ENCODE data around the gene MTA1. TPM values are rescaled to one million over a fixed set of nuclear protein-coding genes. Genes with fewer than 3 reads are reported as not detected.

The MTA1 gene
- total RNA-seq, 1 experiment from 2014 or later = 24.0 TPM

DNA sequence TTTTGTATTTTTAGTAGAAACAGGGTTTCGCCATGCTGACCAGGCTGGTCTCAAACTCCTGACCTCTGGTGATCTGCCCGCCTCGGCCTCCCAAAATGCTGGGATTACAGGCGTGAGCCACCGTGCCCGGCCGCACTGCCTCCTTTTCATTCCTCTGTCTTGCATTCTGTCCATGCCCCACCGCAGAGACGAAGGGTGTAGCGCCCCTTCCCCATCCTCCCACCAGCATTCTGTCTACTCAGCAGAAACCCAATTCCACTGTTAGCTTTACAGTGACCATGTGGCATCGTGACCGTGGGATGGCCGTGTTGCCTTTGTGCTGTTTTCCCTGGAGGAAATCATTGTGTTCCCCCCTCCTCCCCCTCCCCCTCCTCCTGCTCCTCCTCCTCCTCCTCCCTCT lies 11.0 kb upstream of the MTA1 start:
- no peak for DNase-seq (ENCODE audit: low spot score)

DNA sequence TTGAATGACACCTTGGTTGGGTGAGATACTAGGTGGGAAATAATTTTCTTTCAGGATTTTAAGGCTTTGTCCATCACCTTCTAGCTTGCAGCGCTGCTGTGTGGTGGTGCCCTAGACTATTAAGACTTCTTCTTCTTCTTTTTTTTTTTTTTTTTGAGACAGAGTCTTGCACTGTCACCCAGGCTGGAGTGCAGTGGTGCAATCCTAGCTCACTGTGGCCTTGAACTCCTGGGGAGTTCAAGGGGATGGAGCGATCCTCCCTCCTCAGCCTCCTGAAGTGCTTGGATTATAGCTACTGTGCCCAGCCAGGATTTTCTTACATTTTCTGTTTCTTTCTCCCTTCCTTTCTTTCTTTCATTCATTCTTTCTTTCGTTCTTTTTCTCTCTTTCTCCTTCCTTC lies 10.3 kb upstream of the MTA1 start:
- DNase-seq (ENCODE audit: low spot score) = no peak

- no peak for DNase-seq (ENCODE audit: low spot score)
Measured at GRCh38 chr14:105410642-105411016, 9.0 kb upstream of the MTA1 start.

- DNase-seq (ENCODE audit: low spot score) = no peak
Measured at GRCh38 chr14:105411017-105411941, 8.3 kb upstream of the MTA1 start.

GRCh38 chr14:105411985-105412770 lies 7.4 kb upstream of the MTA1 start:
- no peak for DNase-seq (ENCODE audit: low spot score)

- DNase-seq (ENCODE audit: low spot score) = no peak
Measured at GRCh38 chr14:105412771-105413543, 6.7 kb upstream of the MTA1 start.

DNA sequence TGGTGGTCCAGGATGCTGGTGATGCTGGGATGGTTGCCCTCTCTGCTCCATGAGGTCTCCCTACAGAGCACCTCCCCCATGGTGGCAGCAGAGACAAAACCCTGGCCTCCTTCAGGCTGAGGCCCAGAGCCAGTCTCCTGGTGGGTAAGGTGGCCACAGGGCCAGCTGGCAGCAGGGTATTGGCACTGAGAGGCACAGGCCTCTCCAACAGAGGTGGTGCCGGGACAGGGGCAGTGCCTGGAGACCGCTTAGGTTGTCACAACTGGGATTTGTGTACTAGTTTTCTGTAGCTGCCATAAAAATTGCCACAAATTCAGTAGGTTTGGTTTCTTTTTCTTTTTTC lies 6.1 kb upstream of the MTA1 start:
- no peak for DNase-seq (ENCODE audit: low spot score)

DNA sequence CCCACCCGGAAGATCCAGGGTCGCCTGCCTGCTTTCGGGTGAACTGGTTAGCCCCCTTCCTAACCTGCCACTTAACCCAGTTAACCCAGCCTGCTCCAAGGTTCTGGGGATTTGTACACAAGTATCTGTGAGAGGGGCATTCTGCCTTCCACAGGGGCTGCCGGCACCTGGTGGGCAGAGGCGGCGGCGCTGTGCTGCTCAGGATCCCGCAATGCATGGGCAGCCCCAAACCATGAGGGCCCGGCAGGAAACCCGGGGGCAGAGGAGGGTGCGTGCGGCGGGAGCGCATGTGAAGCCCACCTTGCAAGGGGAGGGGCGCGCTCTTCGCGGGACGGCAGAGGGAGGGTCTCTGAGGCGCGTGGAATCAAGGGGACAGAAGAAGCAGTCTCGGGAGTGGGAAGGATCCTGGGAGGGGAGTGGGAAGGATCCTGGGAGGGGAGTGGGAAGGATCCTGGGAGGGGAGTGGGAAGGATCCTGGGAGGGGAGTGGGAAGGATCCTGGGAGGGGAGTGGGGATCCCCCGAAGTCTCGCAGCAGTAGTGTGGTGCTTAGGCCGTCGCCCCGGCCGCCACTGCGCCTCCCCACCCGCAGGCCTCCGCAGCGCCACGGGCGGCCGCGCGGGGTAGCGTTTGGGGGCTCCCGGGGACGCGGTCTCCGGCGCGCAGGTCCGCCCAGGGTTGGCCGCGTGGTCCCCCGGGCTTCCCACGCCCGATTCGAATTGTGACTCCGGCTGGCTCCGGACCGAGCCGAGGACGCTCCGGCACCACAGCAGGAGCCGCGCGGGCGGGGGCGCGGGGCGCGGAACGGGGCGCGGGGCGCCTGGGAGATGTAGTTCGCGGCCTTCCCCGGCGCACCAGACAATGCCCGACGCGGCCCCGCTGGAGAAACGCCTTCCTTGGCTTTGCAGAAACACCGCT lies 4.9 kb upstream of the MTA1 start:
- no peak for DNase-seq (ENCODE audit: low spot score)

DNA sequence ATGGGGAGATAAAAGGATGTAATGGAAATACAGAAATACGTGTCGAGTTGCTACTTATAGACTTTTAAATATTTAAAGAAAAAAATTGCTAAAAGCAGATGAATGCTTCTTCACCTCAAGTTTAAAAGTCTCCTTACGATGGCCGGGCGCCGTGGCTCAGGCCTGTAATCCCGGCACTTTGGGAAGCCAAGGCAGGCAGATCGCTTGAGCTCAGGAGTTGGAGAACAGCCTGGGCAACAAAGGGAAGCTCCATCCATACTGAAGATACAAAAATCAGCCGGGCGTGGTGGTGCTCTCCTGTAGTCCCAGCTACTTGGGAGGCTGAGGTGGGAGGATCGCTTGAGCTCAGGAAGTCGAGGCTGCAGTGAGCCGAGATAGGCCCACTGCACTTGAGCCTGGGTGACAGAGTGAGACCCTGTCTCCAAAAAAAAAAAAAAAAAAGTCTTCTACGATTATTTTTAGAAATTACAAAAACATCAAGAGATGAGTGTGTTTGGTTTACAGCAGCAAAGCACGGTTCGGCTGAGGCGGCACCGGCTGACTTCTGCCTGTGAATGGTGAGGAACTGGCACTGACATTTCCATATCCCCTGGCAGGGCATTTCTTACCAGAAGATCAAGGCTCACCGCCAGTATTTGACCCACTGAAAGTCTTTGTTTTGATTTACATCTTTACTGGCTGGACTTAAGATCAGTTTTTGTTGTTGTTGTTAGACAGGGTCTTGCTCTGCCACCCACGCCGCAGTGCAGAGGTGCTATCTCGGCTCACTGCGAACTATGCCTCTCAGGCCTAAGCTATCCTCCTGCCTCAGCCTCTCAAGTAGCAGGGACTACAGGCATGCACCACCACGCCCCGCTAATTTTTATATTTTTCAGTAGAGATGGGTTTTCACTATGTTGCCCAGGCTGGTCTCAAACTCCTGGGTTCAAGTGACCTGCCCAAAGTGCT lies 3.9 kb upstream of the MTA1 start:
- DNase-seq (ENCODE audit: low spot score) = no peak

GRCh38 chr14:105416671-105417070 lies 3.0 kb upstream of the MTA1 start:
- DNase-seq (ENCODE audit: low spot score) = no peak

DNA sequence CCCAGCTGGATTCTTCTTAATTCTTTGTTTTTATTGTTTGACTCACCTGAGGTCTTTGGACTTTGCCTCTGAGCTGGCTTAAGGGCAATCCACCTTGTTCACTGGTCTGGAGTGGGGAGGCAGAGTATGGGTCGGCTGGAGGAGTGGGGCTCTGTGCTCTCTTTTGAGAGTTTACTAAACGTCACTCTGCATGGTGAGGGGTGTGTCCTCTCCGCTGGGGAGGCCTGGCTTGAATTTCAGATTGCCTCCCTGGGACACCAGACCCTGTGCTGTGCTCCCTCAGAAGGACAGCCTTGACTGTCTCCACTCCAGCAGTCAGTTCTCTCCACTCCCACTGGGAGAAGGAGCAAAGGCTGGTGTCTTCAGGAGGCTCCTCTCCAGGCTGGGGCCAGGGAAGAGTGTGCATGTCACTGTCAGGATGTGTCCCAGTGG lies 1.9 kb upstream of the MTA1 start:
- no peak for DNase-seq (ENCODE audit: low spot score)

- no peak for DNase-seq (ENCODE audit: low spot score)
Measured at GRCh38 chr14:105418269-105419194, 1.1 kb upstream of the MTA1 start.

- DNase-seq (ENCODE audit: low spot score) = no peak
Measured at GRCh38 chr14:105420101-105420973, 710 bp downstream of the MTA1 start.

DNA sequence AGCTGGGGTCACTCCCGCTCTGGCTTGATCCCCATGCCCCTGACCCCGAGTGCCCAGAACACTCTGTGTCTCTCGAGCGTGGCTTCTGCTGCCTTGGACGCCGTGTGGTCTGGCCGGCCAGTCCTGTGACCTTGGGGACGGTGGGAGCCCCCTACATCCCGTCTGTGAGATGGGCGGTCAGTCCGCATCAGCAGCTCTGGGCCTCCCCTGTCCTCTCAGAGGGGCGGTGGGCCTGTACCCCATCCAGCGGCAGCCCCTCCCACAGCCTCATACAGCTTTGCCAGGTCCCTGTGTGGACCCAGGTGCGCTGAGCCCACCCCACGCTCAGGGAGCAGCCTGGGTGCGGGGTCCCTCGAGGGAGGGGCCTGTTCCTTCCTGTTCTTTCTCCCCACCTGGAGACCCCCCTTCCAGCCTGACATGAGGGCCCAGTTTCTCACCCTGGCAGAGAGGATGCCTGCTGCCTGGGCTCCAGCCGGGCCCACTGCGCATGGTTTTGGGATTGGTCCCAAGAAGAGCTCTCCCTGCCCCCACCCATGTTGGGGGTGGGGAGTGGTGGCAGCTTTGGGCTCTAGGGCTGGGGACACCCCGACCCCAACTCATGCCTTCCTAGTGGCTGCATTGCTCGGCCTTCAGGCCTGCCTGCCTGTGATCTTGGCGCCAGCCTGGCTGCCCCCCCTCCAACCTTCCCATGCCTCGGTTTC lies 1.5 kb downstream of the MTA1 start:
- no peak for DNase-seq (ENCODE audit: low spot score)

DNA sequence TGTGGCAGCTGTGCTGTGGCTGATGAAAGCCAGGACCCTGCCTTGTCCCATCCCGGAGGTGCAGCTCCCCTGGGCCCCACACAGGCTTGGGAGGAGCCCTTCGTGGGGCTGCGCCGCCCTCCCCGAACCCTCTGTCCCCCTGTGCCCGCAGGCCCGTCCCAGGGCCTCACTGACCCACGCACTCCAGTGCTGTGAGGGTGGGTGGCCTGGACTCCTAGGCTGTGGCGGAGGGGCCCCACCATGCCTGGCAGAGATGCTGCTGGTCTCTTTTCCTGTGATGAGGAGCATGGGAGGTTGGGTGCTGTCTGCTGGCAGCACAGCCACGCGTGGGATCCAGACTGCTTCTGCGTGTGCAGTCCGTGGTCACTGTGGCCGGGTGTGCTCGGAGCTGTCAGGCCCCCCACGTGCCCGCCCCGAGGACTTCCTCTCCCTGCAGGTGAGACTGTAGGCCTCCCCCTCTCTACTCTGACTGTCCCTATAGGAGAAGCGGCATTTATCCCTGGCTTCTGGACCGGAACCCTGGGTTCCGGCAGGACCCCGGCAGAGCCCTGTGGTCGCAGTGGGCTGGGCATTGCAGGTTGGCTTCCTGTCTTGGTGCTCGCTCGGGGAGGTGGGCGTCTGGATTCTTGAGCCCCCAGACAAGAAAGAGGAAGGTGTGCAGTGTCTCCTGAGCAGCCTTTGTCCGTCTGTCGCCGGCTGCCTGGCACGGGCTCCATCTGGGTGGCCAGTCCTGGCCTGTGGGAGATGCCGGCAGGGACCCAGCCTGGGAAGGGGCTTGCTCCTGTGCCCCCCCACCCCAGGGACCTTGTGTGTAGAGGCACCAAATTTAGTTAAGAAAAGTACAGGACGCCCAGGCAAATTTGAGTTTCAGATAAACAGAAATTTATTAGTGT lies 2.3 kb downstream of the MTA1 start:
- no peak for DNase-seq (ENCODE audit: low spot score)

Data from H4 (cell line).